Stimulated activated CD8-positive, alpha-beta memory T cell treated with anti-CD3 and anti-CD28 coated beads, Interleukin-7, amount 100 ng/mL, for 48 hours (primary cell): Measurements from ENCODE around the gene RANBP10.
"Not testable (repeated sequence)": the region's sequence is repeated elsewhere in the genome, so short reads cannot be mapped to it uniquely, and the experiment has no call there.

Source experiments
- DNase-seq, 2 donors: peaks; one replicate each; pipeline ENCODE4 v3.0.0-alpha.2; 2020; ENCODE audit warnings: low read depth in 1 of 2; ENCODE audit errors: extremely low read depth in 1 of 2

RANBP10 gene

DNA sequence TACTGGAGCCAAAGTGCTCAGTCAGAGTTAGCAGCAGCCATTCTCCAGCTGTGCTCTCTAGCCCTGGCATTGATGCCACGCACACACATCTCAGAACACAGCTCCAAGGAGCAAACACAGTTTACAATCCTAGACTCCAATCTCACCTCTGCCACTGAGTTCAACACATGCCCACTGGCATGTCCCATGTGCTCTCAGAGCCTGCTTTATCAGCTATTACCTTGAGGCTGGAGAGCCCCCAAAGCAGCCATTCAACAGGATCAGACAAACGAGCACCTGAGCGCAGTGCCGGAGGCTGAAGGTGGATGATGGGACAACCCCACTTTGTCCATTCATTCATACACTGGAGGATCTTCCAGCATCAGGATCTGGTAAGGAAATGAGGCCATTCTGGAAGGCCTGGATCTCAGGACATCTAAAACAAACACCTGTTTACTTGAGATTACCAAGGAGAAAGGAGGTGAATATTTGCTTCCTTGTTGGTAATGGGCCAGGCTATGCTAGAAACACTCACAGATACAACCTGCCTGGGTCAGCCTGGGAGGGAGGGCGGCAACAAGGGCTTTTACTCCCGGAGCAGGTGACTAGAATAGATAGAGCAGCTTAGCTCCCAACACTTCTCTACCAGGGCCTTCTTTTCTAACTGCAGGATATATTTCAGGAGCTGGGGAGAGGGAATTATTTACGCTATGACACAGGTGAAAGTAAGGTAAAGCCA lies 25.4 kb downstream of the RANBP10 start:
- DNase-seq = no peak

DNA sequence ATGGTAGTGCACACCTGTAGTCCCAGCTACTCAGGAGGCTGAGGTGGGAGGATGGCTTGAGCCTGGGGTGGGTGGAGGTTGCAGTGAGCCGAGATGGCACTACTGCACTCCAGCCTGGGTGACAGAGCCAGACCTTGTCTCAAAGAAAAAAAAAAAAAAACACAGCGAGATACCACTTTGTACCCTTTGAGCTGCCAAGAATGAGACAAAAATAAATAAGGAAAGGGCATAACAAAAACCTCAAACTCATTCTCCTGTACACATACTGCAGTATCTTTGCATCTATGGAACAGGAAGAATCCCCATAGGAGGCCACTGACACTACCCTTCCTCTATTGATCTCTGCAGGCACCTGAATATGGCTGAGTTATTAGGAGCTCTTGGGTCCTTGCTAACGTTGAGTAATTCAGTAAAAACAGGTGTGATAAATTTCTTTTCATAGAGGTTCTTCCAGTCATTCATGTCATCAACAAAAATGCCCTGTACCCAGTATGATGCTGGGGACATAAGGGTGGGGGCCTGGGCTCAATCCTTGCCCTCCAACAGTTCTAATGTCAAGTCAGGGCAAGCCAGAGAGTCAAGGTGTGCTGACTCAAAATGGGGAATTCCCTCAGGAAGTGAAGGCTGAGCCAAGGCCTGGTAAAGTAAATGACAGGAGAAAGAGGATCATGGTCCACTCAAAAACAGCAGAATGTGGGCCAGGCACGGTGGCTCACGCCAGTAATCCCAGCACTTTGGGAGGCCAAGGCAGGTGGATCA lies 26.9 kb downstream of the RANBP10 start:
- DNase-seq = no peak

DNA sequence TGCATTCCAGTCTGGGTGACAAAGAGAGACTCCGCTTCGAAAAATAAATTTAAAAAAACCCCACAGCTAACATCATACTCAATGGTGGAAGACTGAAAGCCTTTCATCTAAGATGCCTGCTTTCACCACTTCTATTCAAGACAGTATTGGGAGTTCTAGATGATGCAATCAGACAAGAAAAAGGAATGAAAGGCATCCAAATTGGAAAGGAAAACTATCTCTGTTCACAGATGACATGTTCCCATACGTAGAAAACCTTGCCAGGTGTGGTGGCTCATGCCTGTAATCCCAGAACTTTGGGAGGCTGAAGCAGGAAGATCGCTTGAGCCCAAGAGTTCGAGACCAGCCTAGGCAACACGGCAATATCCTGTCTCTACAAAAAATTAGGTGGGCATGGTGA lies 31.1 kb downstream of the RANBP10 start:
- no peak for DNase-seq

DNA sequence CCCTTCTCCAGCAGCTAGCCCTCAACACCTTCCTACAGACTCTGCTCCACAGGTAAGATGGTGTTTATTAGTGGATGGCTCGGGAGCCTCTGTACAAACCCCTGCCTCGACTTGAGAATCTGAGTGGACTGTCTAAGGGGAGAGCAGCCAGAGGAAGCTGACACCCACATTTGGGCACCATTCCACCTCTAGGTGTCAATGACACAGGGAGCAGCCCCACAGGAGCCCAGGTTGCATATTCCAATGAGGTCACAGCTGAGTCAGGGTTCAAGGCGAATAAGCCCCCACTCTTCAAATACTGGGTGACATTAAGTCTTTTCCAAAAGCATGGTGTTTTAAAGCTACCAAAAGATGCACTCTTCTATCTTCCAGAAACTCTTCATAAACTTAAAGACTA lies 31.9 kb downstream of the RANBP10 start:
- DNase-seq = no peak

DNA sequence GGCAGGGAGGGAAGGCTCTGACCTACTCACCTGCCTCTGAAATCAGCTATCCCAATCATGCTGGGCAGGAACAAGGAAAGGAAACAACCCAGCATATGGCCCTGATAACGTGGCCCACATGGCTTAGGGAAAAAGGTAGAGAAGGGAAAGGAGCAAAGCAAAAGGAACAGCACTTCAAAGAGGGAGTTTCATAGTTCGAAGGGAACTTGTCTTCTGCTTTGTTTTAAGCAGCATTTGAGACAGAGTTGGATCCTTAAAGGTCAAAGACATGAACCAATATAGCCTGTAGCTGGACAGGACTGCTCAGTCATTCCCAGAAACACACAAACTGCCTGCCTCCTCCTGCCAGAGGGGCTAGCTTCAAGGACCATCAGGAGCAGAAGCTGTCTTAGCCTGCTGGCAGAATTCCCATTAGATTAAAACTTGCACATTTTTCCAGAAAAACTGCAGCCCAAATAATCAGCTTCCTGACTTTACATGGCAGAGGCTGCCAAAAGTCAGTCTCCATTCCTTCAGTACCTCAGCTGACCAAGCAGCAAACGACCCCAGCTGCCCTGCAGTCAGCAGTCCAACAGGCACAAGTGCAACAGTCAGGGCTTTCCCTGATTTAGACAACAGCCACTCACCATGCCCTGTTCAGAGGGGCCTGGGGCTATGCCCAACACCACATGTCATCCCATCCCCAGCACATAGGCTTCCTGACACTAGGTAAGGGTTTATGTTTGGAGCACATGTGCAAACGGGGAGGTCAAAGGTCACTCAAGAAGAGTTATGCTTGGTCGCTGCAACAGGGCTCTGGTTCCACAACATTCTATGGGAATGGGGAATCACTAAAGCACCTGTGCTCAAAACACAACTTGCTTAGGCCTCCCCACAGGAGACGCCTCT lies 32.5 kb downstream of the RANBP10 start:
- DNase-seq = no peak

DNA sequence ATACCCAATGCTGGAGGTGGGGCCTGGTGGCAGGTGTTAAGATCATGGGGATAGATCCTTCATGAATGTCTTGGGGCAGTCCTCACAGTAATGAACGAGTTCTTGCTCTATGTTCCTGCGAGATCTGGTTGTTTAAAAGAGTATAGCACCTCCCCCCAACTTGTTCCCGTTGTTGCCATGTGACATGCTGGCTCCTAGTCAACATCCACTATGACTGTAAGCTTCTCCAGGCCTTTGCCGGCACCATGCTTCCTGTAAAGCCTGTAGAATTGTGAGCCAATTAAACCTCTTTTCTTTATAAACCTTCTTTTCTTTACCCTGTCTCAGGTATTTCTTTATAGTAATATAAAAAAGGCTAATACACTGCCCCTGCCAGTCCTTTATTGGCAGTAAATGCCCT lies 33.3 kb downstream of the RANBP10 start:
- no peak for DNase-seq

DNA sequence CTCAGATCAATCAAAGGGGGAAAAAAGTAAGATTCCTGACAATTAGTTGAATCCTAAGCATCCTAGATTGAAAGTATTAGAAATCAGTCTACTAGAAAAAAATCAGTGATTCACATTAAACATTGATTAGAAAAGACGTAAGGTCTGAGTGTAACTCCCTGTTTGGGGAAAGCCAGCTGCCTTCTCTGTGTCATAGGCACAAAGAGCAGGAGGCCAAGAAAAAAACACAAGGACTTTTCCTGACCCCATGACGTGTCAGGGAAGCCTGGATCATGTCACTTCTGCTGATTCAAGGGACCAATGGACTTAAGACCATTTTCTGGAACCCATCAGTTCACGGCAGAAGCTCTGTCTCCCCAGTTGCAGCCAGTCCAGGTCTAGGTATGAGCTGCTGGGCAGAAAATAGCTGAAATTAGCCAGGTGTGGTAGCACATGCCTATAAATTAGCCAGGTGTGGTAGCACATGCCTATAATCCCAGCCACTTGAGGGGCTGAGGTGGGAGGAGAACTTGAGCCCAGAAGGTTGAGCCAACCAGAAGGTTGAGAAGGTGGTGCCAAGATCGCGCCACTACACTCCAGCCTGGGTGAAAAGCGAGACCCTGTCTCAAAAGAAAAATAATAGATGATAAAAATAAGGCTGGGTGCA lies 35.9 kb downstream of the RANBP10 start:
- no peak for DNase-seq

DNA sequence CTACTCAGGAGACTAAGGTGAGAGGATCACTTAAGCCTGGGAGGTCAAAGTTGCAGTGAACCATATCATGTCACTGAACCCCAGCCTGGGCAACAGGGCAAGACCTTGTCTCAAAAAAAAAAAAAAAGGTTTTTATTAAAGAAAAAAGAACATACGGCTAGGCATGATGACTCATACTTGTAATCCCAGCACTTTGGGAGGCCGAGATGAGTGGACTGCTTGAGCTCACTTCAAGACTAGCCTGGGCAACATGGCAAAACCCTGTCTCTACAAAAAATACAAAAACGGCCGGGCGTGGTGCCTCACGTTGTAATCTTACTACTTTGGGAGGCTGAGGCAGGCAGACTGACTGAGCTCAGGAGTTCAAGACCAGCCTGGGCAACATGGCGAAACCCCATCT lies 38.4 kb downstream of the RANBP10 start:
- no peak for DNase-seq

DNA sequence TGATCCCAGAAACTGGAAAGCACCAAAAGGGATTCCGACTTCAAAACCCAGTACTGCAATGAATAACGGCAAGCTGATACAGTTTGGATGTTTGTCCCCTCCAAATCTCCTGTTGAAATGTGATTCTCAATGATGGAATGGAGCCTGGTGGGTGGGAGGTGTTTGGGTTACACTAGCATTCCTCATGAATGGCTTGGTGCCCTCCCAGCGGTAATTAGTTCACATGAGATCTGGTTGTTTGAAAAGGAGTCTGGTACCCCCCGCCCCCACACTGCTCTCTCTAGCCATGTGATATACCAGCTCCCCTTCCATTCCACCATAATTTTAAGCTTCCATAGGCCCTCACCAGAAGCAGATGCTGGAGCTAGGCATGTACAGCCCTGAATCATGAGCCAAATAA lies 40.1 kb downstream of the RANBP10 start:
- no peak for DNase-seq

DNA sequence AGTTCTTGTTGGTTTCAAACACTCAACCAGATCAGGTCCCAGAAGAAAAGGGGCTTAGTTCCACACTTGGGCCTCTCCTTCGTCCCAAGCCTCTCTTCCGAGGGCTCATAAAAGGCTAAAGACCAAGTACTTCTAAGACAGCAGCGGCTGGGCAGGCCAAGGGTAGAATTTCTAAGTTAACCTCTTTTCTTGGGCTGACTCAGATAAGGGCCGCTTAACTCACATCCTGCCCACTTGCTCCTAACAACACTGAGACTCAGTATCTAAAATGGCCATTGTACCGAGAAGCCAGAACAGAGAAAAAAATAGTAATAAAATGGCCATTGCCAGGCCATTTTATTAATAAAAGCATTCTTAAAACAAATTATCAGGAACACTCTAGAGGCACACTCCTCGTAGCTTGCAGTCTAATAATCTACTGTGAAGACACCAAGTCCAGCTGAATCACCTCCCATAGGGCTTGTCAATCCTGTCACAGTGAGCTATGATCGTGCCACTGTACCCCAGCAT lies 42.1 kb downstream of the RANBP10 start:
- no peak for DNase-seq

DNA sequence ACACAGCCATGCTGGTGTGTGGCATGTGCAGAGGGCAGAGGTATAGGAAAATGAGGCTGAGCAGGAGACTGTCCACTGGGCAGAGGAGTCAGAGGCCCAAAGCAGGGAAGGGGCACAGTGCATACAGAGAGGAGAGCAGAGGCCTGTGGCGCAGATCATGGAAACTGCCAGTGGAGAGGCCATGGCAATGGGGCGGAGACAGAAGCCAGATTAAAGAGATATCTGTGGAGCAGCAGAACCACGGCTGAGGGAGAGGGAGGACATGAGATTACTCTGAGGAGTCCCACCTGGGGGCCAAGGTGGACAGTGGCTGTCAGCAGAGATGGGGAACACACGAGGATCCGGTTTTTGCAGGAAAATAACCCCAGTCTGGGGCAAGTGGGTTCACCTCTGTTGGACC lies 43.3 kb downstream of the RANBP10 start:
- DNase-seq = no peak

DNA sequence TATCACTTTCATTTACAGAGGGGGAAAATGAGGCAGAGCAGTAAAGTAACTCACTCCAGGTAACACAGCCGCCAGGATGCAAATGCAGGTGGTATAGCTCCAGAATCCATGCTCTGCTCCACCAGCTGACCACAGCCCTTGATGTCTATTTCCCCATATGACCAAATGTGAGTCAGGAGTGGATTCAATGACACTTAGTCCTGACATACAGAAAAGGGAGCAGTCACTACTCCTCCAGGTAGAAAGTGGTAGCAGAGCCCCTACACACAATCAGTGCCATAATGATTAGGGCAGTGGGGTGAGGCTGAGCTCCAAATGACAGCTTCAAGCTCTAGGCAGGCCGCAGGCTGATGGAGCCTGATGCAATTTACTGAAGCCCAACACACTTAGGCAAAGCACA lies 44.0 kb downstream of the RANBP10 start:
- no peak for DNase-seq

DNA sequence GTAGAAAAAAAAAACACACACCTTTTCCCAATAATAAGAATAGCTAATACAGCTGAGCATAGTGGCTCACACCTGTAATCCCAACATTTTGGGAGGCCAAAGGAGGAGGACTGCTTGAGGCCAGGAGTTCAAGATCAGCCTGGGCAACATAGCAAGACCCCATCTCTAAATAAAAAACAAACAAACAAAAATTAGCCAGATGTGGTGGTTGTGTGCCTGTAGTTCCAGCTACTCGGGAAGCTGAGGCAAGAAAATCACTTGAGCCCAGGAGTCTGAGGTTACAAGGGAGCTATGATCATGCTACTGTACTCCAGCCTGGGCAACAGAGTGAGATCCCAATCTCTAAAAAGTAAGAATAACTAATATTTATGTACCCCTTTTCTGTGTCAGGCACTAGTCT lies 44.4 kb downstream of the RANBP10 start:
- DNase-seq = no peak

DNA sequence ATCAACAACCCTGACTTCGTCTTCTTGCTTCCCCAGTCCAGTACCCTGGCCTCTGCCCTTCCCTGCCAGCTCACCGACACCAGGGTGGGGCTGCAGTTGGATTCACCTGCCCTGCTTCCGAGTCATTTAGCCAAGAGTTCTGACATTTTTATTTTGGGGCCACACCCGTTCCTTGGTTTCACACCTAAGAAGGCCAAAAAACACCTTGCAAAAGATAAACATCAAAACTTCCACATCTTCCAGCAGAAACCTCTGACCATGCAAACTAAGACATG lies 45.5 kb downstream of the RANBP10 start:
- no peak for DNase-seq

DNA sequence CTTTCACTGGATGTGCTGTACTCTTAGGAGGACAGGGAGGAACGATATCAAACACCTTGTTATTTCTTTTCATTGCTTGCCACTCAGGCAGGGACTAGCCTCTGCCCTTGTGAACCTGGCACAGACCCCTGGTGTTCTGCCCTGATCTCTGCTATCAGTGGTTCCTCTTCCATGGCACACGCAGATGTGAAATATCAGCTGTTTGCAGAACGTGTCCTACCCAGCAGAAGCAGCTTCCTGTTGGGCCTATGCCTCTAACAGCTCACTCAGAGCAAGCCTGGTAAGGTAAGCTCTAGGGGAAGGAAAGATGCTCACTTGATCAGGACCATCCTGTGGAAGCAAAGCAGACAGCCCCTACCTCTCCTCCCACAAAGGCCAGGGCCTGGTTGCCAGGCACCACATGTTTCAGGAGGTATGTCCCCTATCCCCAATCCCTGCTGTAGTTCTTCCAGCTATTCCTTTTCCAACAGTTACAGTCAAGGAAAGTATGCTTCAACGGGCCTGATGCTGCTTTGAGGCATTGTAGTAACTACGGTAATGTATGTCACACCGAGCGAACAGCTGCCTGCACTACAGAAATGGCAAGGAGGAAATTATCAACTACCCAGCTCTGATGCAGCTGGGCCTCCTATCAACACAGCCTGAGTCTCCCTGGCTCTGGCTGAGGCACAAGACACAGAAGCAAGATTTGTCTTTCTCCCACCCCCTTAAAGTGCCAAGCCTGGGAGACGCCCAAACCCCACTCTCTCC lies 46.0 kb downstream of the RANBP10 start:
- no peak for DNase-seq

DNA sequence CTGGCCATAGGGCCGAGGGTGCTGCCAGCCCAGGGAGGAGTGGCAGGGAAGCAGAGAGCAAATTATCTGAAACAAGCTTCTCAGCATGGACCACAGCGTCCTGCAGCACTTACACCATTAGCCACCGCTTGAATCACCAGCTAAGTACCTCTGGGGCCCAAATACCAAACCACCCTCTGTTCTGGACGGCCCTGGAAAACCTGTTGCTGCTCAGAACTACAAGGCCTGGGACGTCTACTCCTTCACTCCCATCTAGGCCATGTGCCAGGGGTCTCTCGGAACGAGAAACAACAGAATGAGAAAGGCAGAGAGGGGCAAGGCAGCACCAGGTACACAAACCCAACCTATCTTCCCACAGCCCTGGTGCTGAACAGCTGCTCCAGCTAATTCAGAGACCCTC lies 47.4 kb downstream of the RANBP10 start:
- no peak for DNase-seq

DNA sequence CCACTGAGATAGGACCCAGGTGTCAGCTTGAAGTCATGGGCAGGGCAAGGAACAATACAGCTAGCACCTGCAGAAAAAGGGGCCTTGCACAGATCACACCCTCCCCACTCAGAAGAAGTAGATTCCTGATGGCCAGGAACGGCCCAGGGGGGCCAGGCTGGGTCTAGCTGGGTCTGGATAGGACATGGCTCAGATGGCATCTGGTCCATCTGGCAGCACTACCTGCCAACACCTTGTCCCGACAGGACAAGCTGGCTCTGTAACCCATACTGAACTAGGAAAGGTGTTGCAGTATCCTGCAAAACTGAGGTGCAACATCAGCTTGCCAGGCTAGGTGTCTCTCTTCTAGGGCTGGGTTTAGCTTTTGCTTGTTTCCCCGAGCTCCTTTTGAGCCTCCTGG lies 48.4 kb downstream of the RANBP10 start:
- no peak for DNase-seq

DNA sequence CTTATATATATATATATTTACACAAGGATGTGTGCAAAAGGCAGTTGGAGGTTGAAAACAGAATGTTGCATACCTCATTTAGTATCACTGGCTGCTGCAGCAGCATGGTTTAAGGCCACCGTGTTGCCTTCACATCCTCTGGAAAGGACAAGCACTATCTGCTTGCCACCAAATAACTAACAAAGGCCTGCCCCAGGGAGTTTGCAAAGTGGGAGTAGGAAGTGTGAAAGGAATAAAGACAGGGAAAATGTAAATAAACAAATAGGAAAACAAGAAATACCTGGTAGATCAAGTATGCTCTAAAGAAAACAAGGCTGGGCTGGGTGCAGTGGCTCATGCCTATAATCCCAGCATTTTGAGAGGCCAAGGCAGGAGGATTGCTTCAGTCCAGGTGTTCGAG lies 53.7 kb downstream of the RANBP10 start:
- DNase-seq = no peak

DNA sequence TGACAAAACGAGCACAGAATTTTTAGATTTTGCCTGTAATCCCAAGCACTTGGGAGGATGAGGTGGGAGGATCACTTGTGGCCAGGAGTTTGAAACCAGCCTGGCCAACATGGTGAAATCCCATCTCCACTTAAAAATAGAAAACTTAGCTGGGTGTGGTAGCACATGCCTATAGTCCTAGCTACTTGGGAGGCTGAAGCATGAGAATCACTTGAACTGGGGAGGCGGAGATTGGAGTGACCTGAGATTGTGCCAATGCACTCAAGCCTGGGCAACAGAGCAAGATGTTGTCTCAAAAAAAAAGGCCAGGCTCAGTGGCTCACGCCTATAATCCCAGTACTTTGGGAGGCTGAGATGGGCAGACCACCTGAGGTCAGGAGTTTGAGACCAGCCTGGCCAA lies 55.0 kb downstream of the RANBP10 start:
- DNase-seq = not testable (repeated sequence)

DNA sequence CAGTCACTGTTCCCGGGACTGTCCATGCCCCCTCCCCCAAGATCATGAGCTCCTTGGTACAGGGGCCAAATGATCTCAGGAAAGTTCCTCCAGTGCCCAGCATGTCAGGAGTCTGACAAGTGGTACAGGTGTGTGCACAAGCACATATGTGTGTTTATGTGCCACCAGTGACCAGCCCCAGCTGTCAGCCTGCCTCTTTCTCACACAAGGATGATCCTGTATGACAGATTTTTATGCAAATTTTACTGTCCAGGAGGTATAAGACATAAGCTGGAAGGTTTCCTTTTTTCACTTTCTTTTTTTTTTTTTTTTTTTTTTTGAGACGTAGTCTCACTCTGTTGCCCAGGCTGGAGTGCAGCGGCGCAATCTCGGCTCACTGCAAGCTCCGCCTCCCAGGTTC lies 55.9 kb downstream of the RANBP10 start:
- DNase-seq = no peak
